Activated CD8-positive, alpha-beta T cell treated with anti-CD3 and anti-CD28 coated beads for 36 hours (primary cell): Measurements from ENCODE around the gene CCDC102B. TPM values are rescaled to one million over a fixed set of nuclear protein-coding genes. Genes with fewer than 3 reads are reported as not detected.
"Not testable (repeated sequence)": the region's sequence is repeated elsewhere in the genome, so short reads cannot be mapped to it uniquely, and the experiment has no call there.

Experiments used
- ATAC-seq: fragments of 200-7000 bp; cut with Tn5 transposase; one replicate; pipeline ENCODE4 v1.10.0; 2021; ENCODE audit warnings: mild to moderate bottlenecking, moderate library complexity
- CTCF ChIA-PET: fragments of 350-600 bp; sonication (Branson Sonifier 250); formaldehyde crosslinking; loops from one replicate; lab custom pipeline; 2021; ENCODE audit warnings: antibody characterized with exemption; lab: Charles Lee
- POLR2A ChIA-PET: fragments of 350-600 bp; sonication (Branson Sonifier 250); formaldehyde crosslinking; loops from one replicate; lab custom pipeline; 2021; ENCODE audit warnings: antibody characterized with exemption; lab: Charles Lee
- DNase-seq: peaks from one replicate; pipeline ENCODE4 v3.0.0-alpha.2; 2020
- H3K27ac Mint-ChIP-seq: one replicate; pipeline ENCODE4 v1.8.0; 2021; ENCODE audit warnings: mild to moderate bottlenecking, mixed read lengths
- H3K27me3 Mint-ChIP-seq: one replicate; pipeline ENCODE4 v1.8.0; 2021; ENCODE audit warnings: mixed read lengths
- H3K36me3 Mint-ChIP-seq: one replicate; pipeline ENCODE4 v1.8.0; 2021; ENCODE audit warnings: low read depth, mixed read lengths
- H3K4me1 Mint-ChIP-seq: one replicate; pipeline ENCODE4 v1.8.0; 2021; ENCODE audit warnings: low read depth, mixed read lengths
- H3K4me3 Mint-ChIP-seq: one replicate; pipeline ENCODE4 v1.8.0; 2021; ENCODE audit warnings: mild to moderate bottlenecking, moderate library complexity, mixed read lengths
- H3K9me3 Mint-ChIP-seq: one replicate; pipeline ENCODE4 v1.8.0; 2021; ENCODE audit warnings: mixed read lengths
- intact Hi-C: fragments of 100-400 bp; cut with micrococcal nuclease; formaldehyde crosslinking; loops from one replicate; pipeline ENCODE4 v1.10.0; 2022
- total RNA-seq, 2 experiments: library from RNA; stranded (reverse); gene quantifications; one replicate each; pipeline ENCODE4 v1.2.3, GENCODE V29; 2021
- TF ChIP-seq, protein P1 (sequence below): fragments of 200-600 bp; IDR thresholded peaks from one replicate; pipeline ENCODE4 v1.8.0; 2022; ENCODE audit warnings: antibody characterized with exemption, mild to moderate bottlenecking

Gene CCDC102B
- total RNA-seq, 2 experiments from 2014 or later, result 0.95 to 2.1 TPM

DNA sequence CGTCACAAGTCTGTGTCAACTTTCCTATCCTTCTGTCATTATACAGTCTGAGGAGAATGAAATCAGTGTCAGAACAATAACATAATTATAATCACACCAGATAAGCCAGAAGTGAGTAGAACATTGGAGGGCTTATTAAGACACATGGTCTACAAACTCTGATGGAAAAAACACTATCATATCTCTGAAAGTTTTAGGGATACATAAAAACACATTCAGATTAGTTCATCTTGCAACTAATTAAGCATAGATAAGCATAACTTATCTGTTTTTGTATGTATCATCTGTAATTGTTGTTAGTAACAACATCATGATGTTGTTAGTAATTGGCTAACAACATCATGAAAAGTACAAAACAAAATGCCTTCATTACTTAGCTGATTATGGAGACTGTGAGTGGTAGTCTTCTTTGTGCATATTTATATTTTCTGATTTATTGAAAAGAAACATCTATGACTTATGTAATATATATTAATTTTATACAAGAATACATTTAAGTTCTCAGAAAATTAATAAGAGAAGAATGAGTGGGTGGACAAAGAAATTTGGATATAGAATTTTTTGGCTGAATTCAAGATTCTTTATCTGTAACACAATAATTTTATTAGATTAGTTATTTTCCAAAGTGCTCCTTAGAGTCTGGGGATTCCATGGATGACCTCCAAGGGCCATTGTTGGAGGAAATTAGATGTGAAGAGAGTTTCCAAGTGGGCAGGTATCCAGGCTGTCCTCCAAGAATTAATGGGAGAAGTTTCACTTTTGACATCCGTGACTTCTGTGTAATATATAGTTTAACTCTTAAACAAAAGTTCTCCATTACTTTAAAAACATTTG lies 16.9 kb upstream of the CCDC102B start:
- TF ChIP-seq, protein P1, sequence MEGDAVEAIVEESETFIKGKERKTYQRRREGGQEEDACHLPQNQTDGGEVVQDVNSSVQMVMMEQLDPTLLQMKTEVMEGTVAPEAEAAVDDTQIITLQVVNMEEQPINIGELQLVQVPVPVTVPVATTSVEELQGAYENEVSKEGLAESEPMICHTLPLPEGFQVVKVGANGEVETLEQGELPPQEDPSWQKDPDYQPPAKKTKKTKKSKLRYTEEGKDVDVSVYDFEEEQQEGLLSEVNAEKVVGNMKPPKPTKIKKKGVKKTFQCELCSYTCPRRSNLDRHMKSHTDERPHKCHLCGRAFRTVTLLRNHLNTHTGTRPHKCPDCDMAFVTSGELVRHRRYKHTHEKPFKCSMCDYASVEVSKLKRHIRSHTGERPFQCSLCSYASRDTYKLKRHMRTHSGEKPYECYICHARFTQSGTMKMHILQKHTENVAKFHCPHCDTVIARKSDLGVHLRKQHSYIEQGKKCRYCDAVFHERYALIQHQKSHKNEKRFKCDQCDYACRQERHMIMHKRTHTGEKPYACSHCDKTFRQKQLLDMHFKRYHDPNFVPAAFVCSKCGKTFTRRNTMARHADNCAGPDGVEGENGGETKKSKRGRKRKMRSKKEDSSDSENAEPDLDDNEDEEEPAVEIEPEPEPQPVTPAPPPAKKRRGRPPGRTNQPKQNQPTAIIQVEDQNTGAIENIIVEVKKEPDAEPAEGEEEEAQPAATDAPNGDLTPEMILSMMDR, result no peak
- intact Hi-C loops, result no loop called here
- DNase-seq, result no peak
- Mint-ChIP-seq H3K9me3 (no peaks in the 10 kb centered on the region), H3K36me3 (no peaks in the 10 kb centered on the region), H3K4me3 (no peak overlapping the region), H3K4me1 (no peaks in the 10 kb centered on the region), H3K27me3 (no peaks in the 10 kb centered on the region), H3K27ac (no peak overlapping the region)
- ChIA-PET CTCF (no interaction called here), POLR2A (no interaction called here)
- no peak for ATAC-seq

DNA sequence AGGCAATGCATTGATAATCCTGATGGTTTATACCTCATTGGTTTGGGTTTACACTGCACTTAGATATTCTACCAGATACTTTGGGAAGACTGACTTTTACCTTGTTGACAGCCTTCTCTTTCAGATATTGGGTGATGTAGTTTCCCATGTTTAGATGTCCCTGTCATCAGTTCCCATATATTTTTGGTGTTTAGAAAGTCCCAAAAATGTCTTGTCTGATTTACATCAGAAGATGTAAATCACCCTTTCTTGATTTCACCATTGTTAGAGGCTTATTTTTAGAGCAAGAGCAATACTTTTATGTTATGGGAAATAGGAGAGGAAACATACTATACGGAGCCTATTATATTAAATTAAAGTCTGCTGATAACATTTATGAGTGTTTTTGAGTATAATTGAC lies 14.4 kb upstream of the CCDC102B start:
- H3K27ac Mint-ChIP-seq, result no peak overlapping the region
- H3K9me3 Mint-ChIP-seq, result no peaks in the 10 kb centered on the region
- H3K36me3 Mint-ChIP-seq, result no peaks in the 10 kb centered on the region
- intact Hi-C loops, result no loop called here
- TF ChIP-seq, protein P1, result no peak
- ChIA-PET CTCF (no interaction called here), POLR2A (no interaction called here)
- H3K4me1 Mint-ChIP-seq, result no peaks in the 10 kb centered on the region
- DNase-seq (no peak), ATAC-seq (no peak)
- H3K4me3 Mint-ChIP-seq, result no peak overlapping the region
- H3K27me3 Mint-ChIP-seq, result no peaks in the 10 kb centered on the region

DNA sequence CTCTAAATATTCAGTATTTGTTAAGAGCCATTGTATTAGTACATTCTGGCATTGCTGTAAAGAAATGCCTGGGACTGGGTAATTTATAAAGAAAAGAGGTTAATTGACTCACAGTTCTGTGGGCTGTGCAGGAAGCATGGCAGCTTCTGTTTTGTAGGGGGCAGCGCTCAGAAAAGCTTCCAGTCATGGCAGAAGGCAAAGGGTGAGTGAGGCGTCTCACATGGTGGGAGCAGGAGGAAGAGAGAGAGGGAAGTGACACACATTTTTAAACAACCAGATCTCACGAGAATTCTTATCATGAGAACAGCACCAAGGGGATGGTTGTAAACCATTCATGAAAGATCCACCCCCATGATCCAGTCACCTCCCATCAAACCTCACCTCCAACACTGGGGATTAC lies 13.8 kb upstream of the CCDC102B start:
- no peaks in the 10 kb centered on the region for H3K4me1 Mint-ChIP-seq
- no peak for ATAC-seq
- ChIA-PET CTCF (no interaction called here), POLR2A (no interaction called here)
- no peak for DNase-seq
- H3K27ac Mint-ChIP-seq, result no peak overlapping the region
- no peak overlapping the region for H3K4me3 Mint-ChIP-seq
- intact Hi-C loops, result no loop called here
- no peaks in the 10 kb centered on the region for H3K36me3 Mint-ChIP-seq
- no peaks in the 10 kb centered on the region for H3K9me3 Mint-ChIP-seq
- H3K27me3 Mint-ChIP-seq, result no peaks in the 10 kb centered on the region
- TF ChIP-seq, protein P1, result no peak

DNA sequence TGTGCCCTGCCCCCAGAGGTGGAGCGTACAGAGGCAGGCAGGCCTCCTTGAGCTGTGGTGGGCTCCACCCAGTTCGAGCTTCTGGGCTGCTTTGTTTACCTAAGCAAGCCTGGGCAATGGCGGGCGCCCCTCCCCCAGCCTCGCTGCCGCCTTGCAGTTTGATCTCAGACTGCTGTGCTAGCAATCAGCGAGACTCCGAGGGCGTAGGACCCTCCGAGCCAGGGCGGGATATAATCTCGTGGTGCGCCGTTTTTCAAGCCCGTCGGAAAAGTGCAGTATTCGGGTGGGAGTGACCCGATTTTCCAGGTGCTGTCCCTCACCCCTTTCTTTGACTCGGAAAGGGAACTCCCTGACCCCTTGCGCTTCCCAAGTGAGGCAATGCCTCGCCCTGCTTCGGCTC lies 7.6 kb upstream of the CCDC102B start:
- H3K4me1 Mint-ChIP-seq, intact Hi-C loops, H3K4me3 Mint-ChIP-seq, H3K27ac Mint-ChIP-seq, H3K27me3 Mint-ChIP-seq, H3K36me3 Mint-ChIP-seq, DNase-seq, H3K9me3 Mint-ChIP-seq, ATAC-seq, POLR2A ChIA-PET, CTCF ChIA-PET: not testable (repeated sequence)

DNA sequence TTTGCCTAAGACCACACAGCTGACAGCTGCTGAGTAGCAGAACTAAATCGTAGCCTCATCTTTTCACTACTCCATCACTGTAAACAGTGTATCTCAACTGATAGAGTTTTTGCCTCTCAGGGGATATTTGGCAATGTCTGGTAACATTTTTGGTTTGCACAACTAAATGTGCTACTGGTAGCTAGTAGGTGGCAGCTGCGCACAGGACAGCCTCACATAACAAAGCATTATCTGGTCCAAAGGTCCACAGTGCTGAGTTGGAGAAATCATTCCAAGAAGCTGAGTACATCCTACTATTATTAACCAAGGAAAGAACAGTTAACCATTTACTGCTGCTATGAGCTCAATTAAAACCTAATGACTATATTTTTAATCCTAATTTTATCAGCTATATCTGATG lies 6.1 kb upstream of the CCDC102B start:
- CTCF ChIA-PET, result no interaction called here
- Mint-ChIP-seq H3K27me3 (no peaks in the 10 kb centered on the region), H3K4me1 (no peaks in the 10 kb centered on the region), H3K4me3 (no peak overlapping the region), H3K36me3 (peaks cover 2% of the 10 kb centered on the region), H3K9me3 (no peaks in the 10 kb centered on the region), H3K27ac (no peak overlapping the region)
- POLR2A ChIA-PET, result no interaction called here
- DNase-seq (no peak), ATAC-seq (no peak)
- intact Hi-C loops, result no loop called here
- TF ChIP-seq, protein P1, result no peak
